Panc1 (cell line): ENCODE results near the gene AHSP. TPM values are rescaled to one million over a fixed set of nuclear protein-coding genes. Genes with fewer than 3 reads are reported as not detected.

Source experiments
- ATAC-seq: fragments of 200-7000 bp; cut with Tn5 transposase; 2 replicates; pipeline ENCODE4 v1.9.1; 2020; ENCODE audit warnings: mild to moderate bottlenecking, moderate library complexity
- BruUV-seq: library from RNA; stranded (reverse); fragments of 400-500 nt; replicated peaks from 2 replicates; lab custom pipeline; 2021; lab: Mats Ljungman, UMichigan
- CTCF ChIA-PET: fragments of 300-600 bp; sonication (Branson Sonifier 250); formaldehyde crosslinking; loops from one replicate; lab custom pipeline; 2022; ENCODE audit warnings: antibody characterized with exemption; lab: Charles Lee
- POLR2A ChIA-PET: fragments of 300-600 bp; sonication (Branson Sonifier 250); formaldehyde crosslinking; loops from one replicate; lab custom pipeline; 2022; ENCODE audit warnings: antibody characterized with exemption; lab: Charles Lee
- DNase-seq: peaks from one replicate; pipeline ENCODE4 v3.0.0-alpha.2; 2010; ENCODE audit warnings: low read depth, low spot score
- H3K27ac ChIP-seq: 2 replicates; pipeline ENCODE4 v1.5.1; 2011; ENCODE audit warnings: mild to moderate bottlenecking, low read length, inconsistent platforms
- H3K27me3 ChIP-seq: fragments of 200-500 bp; sonication (Bioruptor generic); 2 replicates; pipeline ENCODE4 v1.6.0; 2014; ENCODE audit warnings: low read length, inconsistent platforms; ENCODE audit not compliant: control insufficient read depth, insufficient read depth
- H3K36me3 ChIP-seq: fragments of 200-500 bp; sonication (Bioruptor generic); 2 replicates; pipeline ENCODE4 v1.5.1; 2014; ENCODE audit warnings: inconsistent platforms, mild to moderate bottlenecking, low read length, moderate library complexity; ENCODE audit not compliant: control insufficient read depth, insufficient read depth
- H3K4me1 ChIP-seq: 2 replicates; pipeline ENCODE4 v1.5.1; 2011; ENCODE audit warnings: inconsistent platforms, mild to moderate bottlenecking, low read length, moderate library complexity; ENCODE audit not compliant: control insufficient read depth, insufficient read depth
- H3K4me3 ChIP-seq, 2 experiments: 2 replicates each; pipeline ENCODE4 v1.5.1; 2011 to 2012; ENCODE audit warnings: low read depth in 2 of 2, low read length in 2 of 2, mild to moderate bottlenecking in 2 of 2, inconsistent platforms in 1 of 2, moderate library complexity in 1 of 2
- H3K9me3 ChIP-seq: fragments of 200-500 bp; sonication (Bioruptor generic); 2 replicates; pipeline ENCODE4 v1.5.1; 2014; ENCODE audit warnings: low read depth, mild to moderate bottlenecking, inconsistent platforms, low read length, moderate library complexity; ENCODE audit not compliant: control insufficient read depth, insufficient read depth
- CTCF ChIP-seq: fragments of 450-650 bp; IDR thresholded peaks from 2 replicates; pipeline ENCODE4 v1.5.1; 2017; ENCODE audit warnings: mild to moderate bottlenecking
- POLR2AphosphoS5 ChIP-seq: IDR thresholded peaks from 2 replicates; pipeline ENCODE4 v1.6.1; 2012; ENCODE audit warnings: mild to moderate bottlenecking, low read depth, low read length, moderate library complexity
- REST ChIP-seq, 2 experiments: IDR thresholded peaks; 2 replicates each; pipeline ENCODE4 v1.6.1; 2011 to 2012; ENCODE audit warnings: low read depth in 2 of 2, control low read depth in 1 of 2, low read length in 1 of 2, mild to moderate bottlenecking in 1 of 2, moderate library complexity in 1 of 2; ENCODE audit not compliant: insufficient read depth in 1 of 2
- SIN3A ChIP-seq: IDR thresholded peaks from 2 replicates; pipeline ENCODE4 v1.6.1; 2012; ENCODE audit warnings: low read depth, mild to moderate bottlenecking, low read length, moderate library complexity, borderline replicate concordance; ENCODE audit not compliant: insufficient read depth
- TCF7L2 ChIP-seq: IDR thresholded peaks from 2 replicates; pipeline ENCODE4 v1.6.1; 2011; ENCODE audit warnings: mild to moderate bottlenecking, low read depth, low read length, inconsistent platforms
- in situ Hi-C: cut with HindIII; loops from 2 replicates; pipeline ENCODE4 v1.10.0; 2016; ENCODE audit warnings: low sequenced_read_pairs, low pct_unique_long_range_greater_than_20kb
- intact Hi-C: fragments of 100-400 bp; cut with micrococcal nuclease; formaldehyde crosslinking; loops from one replicate; pipeline ENCODE4 v1.10.0; 2022; ENCODE audit not compliant: unreplicated experiment
- total RNA-seq: library from RNA; stranded (reverse); gene quantifications from one replicate; pipeline ENCODE4 v1.2.1, GENCODE V29; 2021; ENCODE audit not compliant: unreplicated experiment

The AHSP gene
- total RNA-seq, 1 experiment from 2014 or later: not detected

DNA sequence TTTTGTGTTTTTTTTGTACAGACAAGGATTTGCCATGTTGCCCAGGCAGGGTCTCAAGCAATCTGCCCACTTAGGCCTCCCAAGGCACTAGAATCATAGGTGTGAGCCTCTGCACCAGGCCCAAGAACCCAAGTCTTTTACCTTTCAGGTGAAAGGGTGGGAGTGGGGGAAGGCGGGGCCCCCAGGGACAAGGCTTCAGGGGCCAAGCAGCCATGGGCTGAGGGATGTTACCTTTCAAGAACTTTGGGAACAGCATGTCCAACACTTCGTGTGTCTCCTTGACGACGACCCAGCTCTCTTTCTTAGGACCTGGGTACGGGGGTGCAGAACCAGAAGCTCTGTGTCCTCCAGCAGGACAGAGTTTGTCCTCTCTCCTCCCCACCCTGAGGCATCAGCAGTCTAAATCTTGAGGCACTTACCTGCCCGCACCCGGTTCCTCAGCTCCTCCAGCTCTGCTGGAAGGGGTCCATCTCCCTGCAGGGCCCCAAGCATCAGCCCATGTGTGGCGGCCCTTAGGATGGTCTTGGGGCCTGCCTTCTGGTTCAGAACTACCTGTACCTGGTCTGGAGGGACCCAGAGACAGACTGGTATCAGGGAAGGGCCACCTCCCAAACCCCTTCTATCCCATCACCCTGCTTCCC lies 35.8 kb upstream of the AHSP start:
- ATAC-seq: no peak
- POLR2A ChIA-PET: no interaction called here
- CTCF ChIA-PET: no interaction called here
- H3K4me3 ChIP-seq: no peak overlapping the region
- no peaks in the 10 kb centered on the region for H3K27me3 ChIP-seq
- no peak overlapping the region for H3K27ac ChIP-seq
- no TSS peak for BruUV-seq
- no peaks in the 10 kb centered on the region; the same call in 1 of the 2 replicates for H3K36me3 ChIP-seq
- DNase-seq: no peak
- TF ChIP-seq POLR2AphosphoS5 (no peak), CTCF (no peak), SIN3A (no peak), TCF7L2 (no peak), REST (IDR thresholded peaks at IDR 0.05; ENCODE audit: insufficient read depth in 1 of 2, low read depth in 2 of 2, low read length in 1 of 2) (no peak)
- no peaks in the 10 kb centered on the region for H3K4me1 ChIP-seq
- in situ Hi-C loops (no loop called here), intact Hi-C loops (no loop called here)
- H3K9me3 ChIP-seq: no peaks in the 10 kb centered on the region

- in situ Hi-C loops (no loop called here), intact Hi-C loops (no loop called here)
- no peaks in the 10 kb centered on the region for H3K4me1 ChIP-seq
- no peaks in the 10 kb centered on the region for H3K27me3 ChIP-seq
- no peak for TF ChIP-seq REST (IDR thresholded peaks at IDR 0.05; ENCODE audit: insufficient read depth in 1 of 2, low read depth in 2 of 2, low read length in 1 of 2)
- no peak for TF ChIP-seq TCF7L2
- no peak for TF ChIP-seq CTCF
- TF ChIP-seq POLR2AphosphoS5: no peak
- TF ChIP-seq SIN3A: no peak
- ChIA-PET POLR2A (no interaction called here), CTCF (no interaction called here)
- ATAC-seq (no peak), DNase-seq (no peak)
- H3K27ac ChIP-seq: no peak overlapping the region
- no peaks in the 10 kb centered on the region for H3K9me3 ChIP-seq
- H3K4me3 ChIP-seq: no peak overlapping the region
- no TSS peak for BruUV-seq
- no peaks in the 10 kb centered on the region; the same call in 1 of the 2 replicates for H3K36me3 ChIP-seq
These were observed 34.1 kb upstream of the AHSP start for GRCh38 chr16:31493506-31494125.
